GM23338 (cell line): ENCODE data around the gene NCKIPSD. TPM values are rescaled to one million over a fixed set of nuclear protein-coding genes. Genes with fewer than 3 reads are reported as not detected.

Source experiments
- ATAC-seq: fragments of 200-7000 bp; cut with Tn5 transposase; 3 replicates; pipeline ENCODE4 v1.9.1; 2020
- DNase-seq: peaks from one replicate; pipeline ENCODE4 v3.0.0-alpha.2; 2015; ENCODE audit warnings: low spot score
- H2AFZ ChIP-seq: fragments of 200-600 bp; sonication (generic); 2 replicates; pipeline ENCODE4 v1.8.0; 2016; ENCODE audit warnings: antibody characterized with exemption, mild to moderate bottlenecking, moderate library complexity
- H3F3A ChIP-seq: fragments of 200-600 bp; sonication (generic); replicated peaks from 2 replicates; pipeline ENCODE4 v1.8.0; 2017; ENCODE audit warnings: antibody characterized with exemption, mixed run types, low read depth
- H3K27ac ChIP-seq: fragments of 200-600 bp; sonication (generic); 2 replicates; pipeline ENCODE4 v1.6.1; 2016; ENCODE audit warnings: low read depth
- H3K27me3 ChIP-seq: fragments of 200-600 bp; sonication (generic); 2 replicates; pipeline ENCODE4 v1.8.0; 2016; ENCODE audit warnings: mild to moderate bottlenecking, mixed run types, moderate library complexity; ENCODE audit not compliant: insufficient read depth
- H3K36me3 ChIP-seq: fragments of 200-600 bp; sonication (generic); 2 replicates; pipeline ENCODE4 v1.8.0; 2016; ENCODE audit warnings: mild to moderate bottlenecking; ENCODE audit not compliant: insufficient read depth
- H3K4me1 ChIP-seq: fragments of 200-600 bp; sonication (generic); 2 replicates; pipeline ENCODE4 v1.8.0; 2016; ENCODE audit warnings: mild to moderate bottlenecking, moderate library complexity; ENCODE audit not compliant: insufficient read depth
- H3K4me2 ChIP-seq: fragments of 200-600 bp; sonication (generic); 2 replicates; pipeline ENCODE4 v1.7.1; 2017; ENCODE audit warnings: mixed run types
- H3K4me3 ChIP-seq: fragments of 200-600 bp; sonication (generic); 2 replicates; pipeline ENCODE4 v1.6.1; 2016; ENCODE audit warnings: mixed run types
- H3K79me2 ChIP-seq: fragments of 200-600 bp; sonication (generic); replicated peaks from 2 replicates; pipeline ENCODE4 v1.8.0; 2017; ENCODE audit warnings: mild to moderate bottlenecking; ENCODE audit not compliant: insufficient read depth
- H3K9me2 ChIP-seq: fragments of 200-600 bp; sonication (generic); 2 replicates; pipeline ENCODE4 v1.8.0; 2017; ENCODE audit not compliant: insufficient read depth
- H4K20me1 ChIP-seq: fragments of 200-600 bp; sonication (generic); replicated peaks from 2 replicates; pipeline ENCODE4 v1.8.0; 2017; ENCODE audit warnings: mild to moderate bottlenecking; ENCODE audit not compliant: insufficient read depth
- H3K27ac Mint-ChIP-seq: 2 replicates; pipeline ENCODE4 v1.8.0; 2020; ENCODE audit warnings: inconsistent platforms, mild to moderate bottlenecking, moderate library complexity, mixed read lengths
- H3K27me3 Mint-ChIP-seq: 3 replicates; pipeline ENCODE4 v1.8.0; 2022; ENCODE audit warnings: low read depth, mild to moderate bottlenecking, moderate library complexity, mixed read lengths, inconsistent platforms; ENCODE audit not compliant: insufficient read depth, poor library complexity
- H3K36me3 Mint-ChIP-seq: 3 replicates; pipeline ENCODE4 v1.8.0; 2021; ENCODE audit warnings: low read depth, mild to moderate bottlenecking, inconsistent platforms, moderate library complexity, mixed read lengths
- H3K4me1 Mint-ChIP-seq: 3 replicates; pipeline ENCODE4 v1.8.0; 2020; ENCODE audit warnings: mild to moderate bottlenecking, inconsistent platforms, mixed read lengths
- H3K4me3 Mint-ChIP-seq: 3 replicates; pipeline ENCODE4 v1.8.0; 2021; ENCODE audit warnings: moderate library complexity, mild to moderate bottlenecking, inconsistent platforms, mixed read lengths
- H3K9me3 Mint-ChIP-seq: 3 replicates; pipeline ENCODE4 v1.8.0; 2020; ENCODE audit warnings: moderate library complexity, mild to moderate bottlenecking, inconsistent platforms, mixed read lengths
- EZH2phosphoT487 ChIP-seq: fragments of 200-600 bp; sonication (generic); IDR thresholded peaks from one replicate; pipeline ENCODE4 v1.8.1; 2018; ENCODE audit warnings: antibody characterized with exemption; ENCODE audit not compliant: unreplicated experiment
- JUNB ChIP-seq: IDR thresholded peaks from one replicate; pipeline ENCODE4 v1.6.1; 2016; ENCODE audit warnings: antibody characterized with exemption; ENCODE audit not compliant: unreplicated experiment
- NANOG ChIP-seq: IDR thresholded peaks from 2 replicates; pipeline ENCODE4 v1.6.1; 2016; ENCODE audit warnings: antibody characterized with exemption, borderline replicate concordance
- STAT1 ChIP-seq: IDR thresholded peaks from one replicate; pipeline ENCODE4 v1.6.1; 2016; ENCODE audit warnings: antibody characterized with exemption; ENCODE audit not compliant: unreplicated experiment
- ZNF114 ChIP-seq: fragments of 250-450 bp; sonication (Bioruptor Pico); IDR thresholded peaks from 2 replicates; pipeline ENCODE4 v1.5.0; 2020; ENCODE audit warnings: mild to moderate bottlenecking, moderate library complexity
- ZNF331 ChIP-seq: fragments of 250-450 bp; sonication (Bioruptor Pico); IDR thresholded peaks from 2 replicates; pipeline ENCODE4 v1.5.0; 2020; ENCODE audit warnings: low read depth, mild to moderate bottlenecking, moderate library complexity
- polyA plus RNA-seq: library from polyadenylated mRNA; unstranded; fragments of >200 nt; fragmentation: Nextera tagmentation; extraction: Ambion mirVana; gene quantifications from 2 replicates; pipeline ENCODE4 v1.2.1, GENCODE V29; 2016
- total RNA-seq: library from RNA; depleted of rRNA; stranded (reverse); fragments of >200 nt; shearing (Covaris generic); gene quantifications from 2 replicates; pipeline ENCODE4 v1.2.3, GENCODE V29; 2014
- TF ChIP-seq, protein P1 (sequence below): fragments of 250-450 bp; sonication (Bioruptor Pico); IDR thresholded peaks from 2 replicates; pipeline ENCODE4 v1.5.0; 2020; ENCODE audit warnings: mild to moderate bottlenecking, moderate library complexity

The NCKIPSD gene
- total and polyA plus RNA-seq, 2 experiments from 2014 or later = 15.1 to 45.1 TPM

DNA sequence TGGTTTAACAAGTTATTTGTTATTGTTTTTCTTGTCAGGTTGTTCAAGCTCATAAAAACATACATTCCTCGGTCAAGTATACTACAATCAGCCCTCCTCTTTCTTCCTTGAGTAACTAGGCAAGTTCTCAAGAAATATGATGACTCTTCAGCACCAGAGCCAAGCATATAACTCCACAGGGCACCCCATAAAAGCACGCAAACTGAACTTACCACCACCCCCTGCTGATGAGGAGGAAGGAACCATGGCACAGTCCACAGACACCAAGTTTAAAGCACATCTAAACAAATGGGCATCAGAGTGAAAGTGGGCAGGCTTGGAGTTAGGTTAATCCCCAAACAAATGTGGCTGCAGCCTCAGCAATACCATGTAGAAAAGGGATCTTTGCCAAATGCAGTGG lies 26.0 kb upstream of the NCKIPSD start (continued):
- TF ChIP-seq, protein P1, sequence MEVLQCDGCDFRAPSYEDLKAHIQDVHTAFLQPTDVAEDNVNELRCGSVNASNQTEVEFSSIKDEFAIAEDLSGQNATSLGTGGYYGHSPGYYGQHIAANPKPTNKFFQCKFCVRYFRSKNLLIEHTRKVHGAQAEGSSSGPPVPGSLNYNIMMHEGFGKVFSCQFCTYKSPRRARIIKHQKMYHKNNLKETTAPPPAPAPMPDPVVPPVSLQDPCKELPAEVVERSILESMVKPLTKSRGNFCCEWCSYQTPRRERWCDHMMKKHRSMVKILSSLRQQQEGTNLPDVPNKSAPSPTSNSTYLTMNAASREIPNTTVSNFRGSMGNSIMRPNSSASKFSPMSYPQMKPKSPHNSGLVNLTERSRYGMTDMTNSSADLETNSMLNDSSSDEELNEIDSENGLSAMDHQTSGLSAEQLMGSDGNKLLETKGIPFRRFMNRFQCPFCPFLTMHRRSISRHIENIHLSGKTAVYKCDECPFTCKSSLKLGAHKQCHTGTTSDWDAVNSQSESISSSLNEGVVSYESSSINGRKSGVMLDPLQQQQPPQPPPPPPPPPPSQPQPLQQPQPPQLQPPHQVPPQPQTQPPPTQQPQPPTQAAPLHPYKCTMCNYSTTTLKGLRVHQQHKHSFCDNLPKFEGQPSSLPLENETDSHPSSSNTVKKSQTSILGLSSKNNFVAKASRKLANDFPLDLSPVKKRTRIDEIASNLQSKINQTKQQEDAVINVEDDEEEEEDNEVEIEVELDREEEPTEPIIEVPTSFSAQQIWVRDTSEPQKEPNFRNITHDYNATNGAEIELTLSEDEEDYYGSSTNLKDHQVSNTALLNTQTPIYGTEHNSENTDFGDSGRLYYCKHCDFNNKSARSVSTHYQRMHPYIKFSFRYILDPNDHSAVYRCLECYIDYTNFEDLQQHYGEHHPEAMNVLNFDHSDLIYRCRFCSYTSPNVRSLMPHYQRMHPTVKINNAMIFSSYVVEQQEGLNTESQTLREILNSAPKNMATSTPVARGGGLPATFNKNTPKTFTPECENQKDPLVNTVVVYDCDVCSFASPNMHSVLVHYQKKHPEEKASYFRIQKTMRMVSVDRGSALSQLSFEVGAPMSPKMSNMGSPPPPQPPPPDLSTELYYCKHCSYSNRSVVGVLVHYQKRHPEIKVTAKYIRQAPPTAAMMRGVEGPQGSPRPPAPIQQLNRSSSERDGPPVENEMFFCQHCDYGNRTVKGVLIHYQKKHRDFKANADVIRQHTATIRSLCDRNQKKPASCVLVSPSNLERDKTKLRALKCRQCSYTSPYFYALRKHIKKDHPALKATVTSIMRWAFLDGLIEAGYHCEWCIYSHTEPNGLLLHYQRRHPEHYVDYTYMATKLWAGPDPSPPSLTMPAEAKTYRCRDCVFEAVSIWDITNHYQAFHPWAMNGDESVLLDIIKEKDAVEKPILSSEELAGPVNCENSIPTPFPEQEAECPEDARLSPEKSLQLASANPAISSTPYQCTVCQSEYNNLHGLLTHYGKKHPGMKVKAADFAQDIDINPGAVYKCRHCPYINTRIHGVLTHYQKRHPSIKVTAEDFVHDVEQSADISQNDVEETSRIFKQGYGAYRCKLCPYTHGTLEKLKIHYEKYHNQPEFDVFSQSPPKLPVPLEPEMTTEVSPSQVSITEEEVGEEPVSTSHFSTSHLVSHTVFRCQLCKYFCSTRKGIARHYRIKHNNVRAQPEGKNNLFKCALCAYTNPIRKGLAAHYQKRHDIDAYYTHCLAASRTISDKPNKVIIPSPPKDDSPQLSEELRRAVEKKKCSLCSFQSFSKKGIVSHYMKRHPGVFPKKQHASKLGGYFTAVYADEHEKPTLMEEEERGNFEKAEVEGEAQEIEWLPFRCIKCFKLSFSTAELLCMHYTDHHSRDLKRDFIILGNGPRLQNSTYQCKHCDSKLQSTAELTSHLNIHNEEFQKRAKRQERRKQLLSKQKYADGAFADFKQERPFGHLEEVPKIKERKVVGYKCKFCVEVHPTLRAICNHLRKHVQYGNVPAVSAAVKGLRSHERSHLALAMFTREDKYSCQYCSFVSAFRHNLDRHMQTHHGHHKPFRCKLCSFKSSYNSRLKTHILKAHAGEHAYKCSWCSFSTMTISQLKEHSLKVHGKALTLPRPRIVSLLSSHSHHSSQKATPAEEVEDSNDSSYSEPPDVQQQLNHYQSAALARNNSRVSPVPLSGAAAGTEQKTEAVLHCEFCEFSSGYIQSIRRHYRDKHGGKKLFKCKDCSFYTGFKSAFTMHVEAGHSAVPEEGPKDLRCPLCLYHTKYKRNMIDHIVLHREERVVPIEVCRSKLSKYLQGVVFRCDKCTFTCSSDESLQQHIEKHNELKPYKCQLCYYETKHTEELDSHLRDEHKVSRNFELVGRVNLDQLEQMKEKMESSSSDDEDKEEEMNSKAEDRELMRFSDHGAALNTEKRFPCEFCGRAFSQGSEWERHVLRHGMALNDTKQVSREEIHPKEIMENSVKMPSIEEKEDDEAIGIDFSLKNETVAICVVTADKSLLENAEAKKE (CRISPR knock-in tag) = no peak
- TF ChIP-seq STAT1 (no peak), EZH2phosphoT487 (no peak), ZNF331 (CRISPR knock-in tag) (no peak)

DNA sequence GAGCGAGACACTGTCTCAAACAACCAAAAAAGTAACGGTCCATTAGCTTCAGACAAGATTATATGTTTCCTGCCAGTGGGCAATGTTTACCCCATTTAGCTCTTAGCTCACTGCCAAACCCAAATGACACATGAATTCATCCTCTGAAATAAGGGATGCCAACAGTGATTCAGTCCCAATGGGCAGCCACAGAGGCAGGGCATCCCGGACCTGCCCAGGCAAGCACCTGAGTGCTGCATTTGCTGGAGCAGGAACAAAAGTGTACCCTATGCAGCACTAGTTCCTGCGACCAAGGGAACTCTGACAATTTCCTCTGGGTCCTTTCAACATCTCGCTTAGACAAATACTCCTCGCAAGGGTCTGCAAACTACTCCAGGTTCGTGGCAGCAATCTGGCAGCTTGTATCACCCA lies 23.3 kb upstream of the NCKIPSD start:
- DNase-seq (no peak), ATAC-seq (peak; percentile 18; the same call in 1 of the 3 replicates)
- Histone ChIP-seq H3K27ac (peak overlapping the region; percentile 86), H3K4me2 (no peak overlapping the region), H3K79me2 (peaks cover 100% of the 10 kb centered on the region), H3K27me3 (no peaks in the 10 kb centered on the region), H3K4me1 (peaks cover 15% of the 10 kb centered on the region), H3K9me2 (no peaks in the 10 kb centered on the region), H3K36me3 (peaks cover 24% of the 10 kb centered on the region), H4K20me1 (peaks cover 67% of the 10 kb centered on the region), H3F3A (peaks cover 14% of the 10 kb centered on the region), H2AFZ (no peak overlapping the region), H3K4me3 (no peak overlapping the region)
- Mint-ChIP-seq H3K27me3 (peaks cover 6% of the 10 kb centered on the region), H3K36me3 (peaks cover 78% of the 10 kb centered on the region), H3K27ac (peak overlapping the region; percentile 87), H3K9me3 (no peaks in the 10 kb centered on the region), H3K4me3 (no peak overlapping the region; the same call in 2 of the 3 replicates), H3K4me1 (peaks cover 29% of the 10 kb centered on the region)
- no peak for TF ChIP-seq JUNB
- TF ChIP-seq ZNF331 (CRISPR knock-in tag) = no peak
- no peak for TF ChIP-seq ZNF114 (CRISPR knock-in tag)
- TF ChIP-seq EZH2phosphoT487 = no peak
- TF ChIP-seq STAT1 = no peak
- TF ChIP-seq NANOG = no peak
